ENCODE data around the gene ENTPD8.

Gene ENTPD8, protein sequence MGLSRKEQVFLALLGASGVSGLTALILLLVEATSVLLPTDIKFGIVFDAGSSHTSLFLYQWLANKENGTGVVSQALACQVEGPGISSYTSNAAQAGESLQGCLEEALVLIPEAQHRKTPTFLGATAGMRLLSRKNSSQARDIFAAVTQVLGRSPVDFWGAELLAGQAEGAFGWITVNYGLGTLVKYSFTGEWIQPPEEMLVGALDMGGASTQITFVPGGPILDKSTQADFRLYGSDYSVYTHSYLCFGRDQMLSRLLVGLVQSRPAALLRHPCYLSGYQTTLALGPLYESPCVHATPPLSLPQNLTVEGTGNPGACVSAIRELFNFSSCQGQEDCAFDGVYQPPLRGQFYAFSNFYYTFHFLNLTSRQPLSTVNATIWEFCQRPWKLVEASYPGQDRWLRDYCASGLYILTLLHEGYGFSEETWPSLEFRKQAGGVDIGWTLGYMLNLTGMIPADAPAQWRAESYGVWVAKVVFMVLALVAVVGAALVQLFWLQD

DNA sequence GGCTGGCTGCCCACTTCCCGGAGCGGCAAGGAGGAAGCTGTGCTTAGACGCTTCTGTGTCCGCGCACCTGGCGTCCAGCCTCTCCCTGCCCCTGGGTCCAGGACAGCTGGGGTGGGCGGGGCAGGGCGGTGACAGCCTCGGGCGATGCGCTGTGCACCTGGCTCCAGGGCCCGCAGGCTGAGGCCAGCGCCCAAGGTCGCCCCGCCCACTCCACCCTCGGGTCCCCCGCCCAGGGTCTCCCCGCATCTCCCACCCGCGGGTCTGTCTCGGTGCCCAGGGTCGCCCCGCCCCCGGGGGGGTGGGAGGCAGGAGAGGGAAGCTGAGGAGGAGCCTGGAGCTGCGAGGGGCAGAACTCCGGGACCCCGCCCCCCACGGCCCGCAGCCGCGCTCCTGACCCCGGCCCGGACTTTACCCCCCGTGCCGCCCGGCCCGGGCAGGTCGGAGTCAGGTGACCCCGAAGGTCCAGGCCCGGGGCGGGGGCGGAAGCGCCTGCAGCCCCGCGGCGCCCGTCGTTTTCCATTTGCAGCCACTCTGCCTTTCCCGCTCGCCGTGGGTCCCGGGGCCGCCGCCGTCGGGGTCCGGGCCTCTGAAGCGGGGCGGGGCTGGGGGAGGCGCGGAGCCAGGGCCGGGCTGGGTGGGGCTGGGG is at the start of gene ENTPD8:
Gene ENTPD8 (minus strand): TSS at position 69 of the 646 bp plus-strand sequence. CDS start 3,072 bp downstream, outside the sequence.
- no peak for FAIRE-seq

DNA sequence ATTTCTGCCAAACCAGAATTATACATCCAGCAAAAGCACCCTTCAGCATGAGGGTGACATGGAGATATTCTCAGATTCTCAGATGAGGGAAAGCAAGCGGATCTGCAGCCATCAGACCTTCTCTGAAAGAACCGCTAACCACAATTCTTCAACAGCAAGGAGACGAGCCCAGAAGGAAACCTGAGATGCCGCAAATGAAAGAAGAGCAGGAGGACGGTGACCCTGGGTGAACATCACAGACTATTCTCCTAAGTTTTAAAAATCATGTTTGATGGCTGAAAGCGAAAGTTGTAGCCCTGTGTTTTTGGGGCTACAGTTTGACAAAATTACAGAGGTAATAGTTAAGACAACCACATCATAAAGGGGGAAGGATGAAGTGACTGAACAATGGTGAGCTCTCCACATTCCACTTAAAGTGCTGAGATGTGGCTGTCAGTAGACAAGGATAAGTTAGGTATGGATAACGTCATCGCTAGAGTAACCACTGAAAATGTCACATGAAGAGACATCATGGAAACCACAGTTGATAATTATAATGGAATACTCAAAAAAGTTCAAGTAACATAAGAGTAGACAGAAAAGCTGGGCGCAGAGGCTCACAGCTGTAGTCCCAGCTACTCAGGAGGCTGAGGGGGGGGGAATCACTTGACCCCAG is 49.5 kb upstream of the ENTPD8 start:
- no peak for FAIRE-seq

DNA sequence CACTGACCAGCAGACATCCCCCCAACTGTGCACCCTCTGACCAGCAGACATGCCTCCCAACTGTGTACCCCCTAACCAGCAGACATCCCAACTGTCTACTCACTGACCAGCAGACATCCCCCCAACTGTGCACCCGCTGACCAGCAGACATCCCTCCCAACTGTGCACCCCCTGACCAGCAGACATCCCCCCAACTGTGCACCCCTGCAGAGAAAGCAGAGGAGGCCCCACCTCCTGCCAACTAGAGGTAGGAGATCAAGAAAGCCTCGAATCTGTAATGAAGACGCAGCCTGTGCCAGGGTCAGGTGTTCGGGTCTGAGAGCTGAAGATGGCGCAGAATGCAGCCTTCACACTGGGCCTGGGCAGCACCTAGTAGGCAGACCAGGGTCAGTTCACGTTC is 47.7 kb upstream of the ENTPD8 start:
- FAIRE-seq: no peak

DNA sequence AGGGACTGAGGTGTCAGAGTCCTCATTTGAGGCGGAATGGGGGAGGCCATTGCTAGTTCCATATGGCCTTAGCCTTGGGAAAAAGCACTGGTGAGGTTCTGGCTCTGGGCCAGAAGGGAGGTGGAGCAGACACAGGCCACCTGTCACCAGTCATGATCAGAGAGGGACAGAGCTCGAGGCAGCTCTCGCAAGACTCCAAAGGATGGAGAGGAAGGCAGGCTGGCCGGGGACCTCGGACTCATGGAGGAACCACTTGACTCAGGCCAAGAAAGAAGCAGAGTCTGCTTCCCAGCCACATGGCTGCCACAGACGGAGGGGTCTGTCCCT is 47.1 kb upstream of the ENTPD8 start:
- no peak for FAIRE-seq

DNA sequence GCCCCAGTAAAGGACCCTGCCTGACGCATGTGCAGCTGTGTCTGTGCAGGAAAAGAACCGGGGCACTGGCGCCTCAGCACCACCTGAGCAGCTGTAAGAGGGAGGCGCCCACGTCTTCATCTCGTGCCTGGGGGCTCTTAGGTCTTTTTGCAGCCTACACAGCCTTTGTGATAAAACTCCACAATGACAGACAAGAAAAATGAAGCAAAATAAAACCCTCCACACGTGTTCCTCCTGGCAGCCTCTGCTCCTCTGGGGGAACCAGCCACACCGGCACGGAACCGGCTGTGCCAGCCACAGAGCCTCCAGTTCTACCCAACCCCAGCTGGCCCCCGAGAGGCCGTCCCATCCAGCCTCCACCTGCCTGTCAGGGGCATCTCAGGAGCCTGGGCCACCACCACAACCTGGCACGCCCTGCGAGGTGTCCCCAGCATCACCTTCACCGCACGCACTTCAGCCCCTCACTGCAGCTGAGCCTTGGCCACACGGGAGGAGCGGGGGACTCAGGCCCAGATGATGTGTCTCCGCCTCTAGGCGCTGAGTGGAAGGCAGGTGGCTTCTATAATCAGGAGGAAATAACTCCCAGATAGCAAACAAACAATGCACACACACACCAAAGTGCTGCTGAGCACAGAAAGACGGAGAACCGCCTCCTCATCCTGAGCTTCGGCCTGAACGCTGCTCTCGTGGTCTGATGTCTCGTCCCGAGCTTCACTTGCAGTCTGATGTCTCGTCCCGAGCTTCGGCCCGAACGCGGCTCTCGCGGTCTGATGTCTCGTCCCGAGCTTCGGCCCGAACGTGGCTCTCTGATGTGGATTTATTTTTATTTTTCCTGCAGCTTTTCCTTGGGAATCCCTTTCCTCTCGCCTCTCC is 46.5 kb upstream of the ENTPD8 start:
- no peak for FAIRE-seq

DNA sequence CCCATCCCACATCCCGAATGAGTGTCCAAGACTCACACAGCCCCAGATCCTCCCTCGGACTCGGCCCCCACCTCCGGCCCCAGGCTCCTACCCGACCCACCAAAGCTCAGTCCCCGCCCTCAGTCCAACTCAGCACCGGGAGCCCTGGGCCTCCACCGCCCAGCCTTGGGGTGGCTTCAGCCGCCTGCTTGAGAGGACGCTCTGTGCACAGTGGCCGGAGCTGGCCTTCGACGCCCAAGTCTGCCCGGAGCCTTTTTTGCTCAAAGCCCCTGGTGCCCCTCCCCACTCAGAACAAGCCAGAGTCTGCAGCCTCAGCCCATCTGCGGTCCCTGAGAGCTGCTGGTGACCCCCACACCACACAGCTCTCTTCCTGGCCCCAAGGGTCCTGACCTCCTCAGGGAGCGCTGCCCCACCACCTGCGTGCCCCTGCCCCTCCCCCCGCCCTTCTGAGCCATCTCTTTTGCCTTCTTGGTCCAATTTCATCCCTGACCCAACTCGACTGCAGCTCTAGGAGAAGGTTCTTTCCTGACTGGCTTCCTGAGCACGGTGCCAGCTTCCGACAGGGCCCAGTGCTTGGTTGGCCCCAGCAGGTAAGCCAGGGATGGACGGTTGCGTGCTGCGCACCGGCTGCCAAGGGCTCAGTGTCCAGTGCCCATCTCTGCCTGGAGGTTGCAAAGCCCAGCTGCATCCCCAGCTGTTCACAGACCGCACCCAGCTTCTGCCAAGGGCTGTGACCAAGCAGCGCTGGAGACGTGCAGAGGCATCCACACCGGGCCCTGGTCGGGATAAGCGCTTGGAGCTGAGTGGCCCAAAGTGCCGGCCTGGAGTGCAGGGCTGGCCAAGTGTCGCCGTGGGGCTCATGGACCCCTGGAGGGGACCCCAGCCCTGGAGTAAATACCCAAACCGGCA is 45.6 kb upstream of the ENTPD8 start:
- FAIRE-seq: no peak

DNA sequence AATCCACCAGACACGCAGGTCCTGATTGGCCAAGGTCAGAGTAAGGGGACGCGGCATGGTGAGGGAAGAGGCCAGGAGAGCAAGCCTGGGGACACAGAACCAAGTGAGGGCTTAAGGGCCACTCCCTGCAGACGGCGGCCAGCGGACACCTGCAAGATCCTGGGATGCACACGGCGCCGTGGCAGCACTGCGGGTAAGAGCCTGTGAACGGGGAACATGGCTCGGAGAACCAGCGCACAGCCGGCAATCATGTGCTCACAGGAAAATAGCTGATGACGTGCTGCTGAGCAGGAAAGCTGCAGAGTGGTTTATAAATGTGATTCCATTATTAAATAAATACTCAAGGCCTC is 45.0 kb upstream of the ENTPD8 start:
- no peak for FAIRE-seq

DNA sequence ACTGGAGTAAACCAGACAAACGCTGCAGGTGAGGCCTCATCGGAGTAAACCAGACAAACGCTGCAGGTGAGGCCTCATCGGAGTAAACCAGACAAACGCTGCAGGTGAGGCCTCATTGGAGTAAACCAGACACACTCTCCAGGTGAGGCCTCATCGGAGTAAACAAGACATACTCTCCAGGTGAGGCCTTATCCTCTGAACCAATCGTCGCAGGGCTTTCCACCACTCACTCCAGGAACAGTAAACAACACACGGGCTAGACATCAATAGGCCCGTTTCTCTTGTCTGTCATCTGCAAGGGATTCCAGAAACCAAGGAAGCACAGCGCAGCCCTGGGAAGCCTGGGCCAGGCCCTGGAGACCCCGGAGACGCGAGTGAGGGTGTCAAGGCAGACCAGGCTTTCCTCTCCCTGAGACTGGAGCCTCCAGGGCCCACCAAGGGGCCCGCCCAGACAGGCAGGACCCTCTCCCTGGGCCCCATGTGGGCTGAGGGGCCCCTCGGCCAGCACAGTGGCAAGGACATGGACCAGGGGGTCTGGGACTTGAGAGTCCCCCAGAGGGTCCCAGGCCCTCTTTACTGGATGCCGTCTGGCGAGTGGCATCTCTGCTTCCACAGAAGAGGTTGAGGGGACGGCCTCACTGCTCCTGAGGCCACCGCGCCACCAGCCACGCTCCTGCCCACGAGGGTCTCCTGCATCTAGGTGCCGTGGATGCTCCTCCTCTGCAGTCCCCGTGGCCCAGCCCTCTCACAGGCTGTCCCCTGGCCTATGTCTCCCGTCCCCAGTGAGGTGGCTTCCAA is 44.4 kb upstream of the ENTPD8 start:
- FAIRE-seq: no peak

DNA sequence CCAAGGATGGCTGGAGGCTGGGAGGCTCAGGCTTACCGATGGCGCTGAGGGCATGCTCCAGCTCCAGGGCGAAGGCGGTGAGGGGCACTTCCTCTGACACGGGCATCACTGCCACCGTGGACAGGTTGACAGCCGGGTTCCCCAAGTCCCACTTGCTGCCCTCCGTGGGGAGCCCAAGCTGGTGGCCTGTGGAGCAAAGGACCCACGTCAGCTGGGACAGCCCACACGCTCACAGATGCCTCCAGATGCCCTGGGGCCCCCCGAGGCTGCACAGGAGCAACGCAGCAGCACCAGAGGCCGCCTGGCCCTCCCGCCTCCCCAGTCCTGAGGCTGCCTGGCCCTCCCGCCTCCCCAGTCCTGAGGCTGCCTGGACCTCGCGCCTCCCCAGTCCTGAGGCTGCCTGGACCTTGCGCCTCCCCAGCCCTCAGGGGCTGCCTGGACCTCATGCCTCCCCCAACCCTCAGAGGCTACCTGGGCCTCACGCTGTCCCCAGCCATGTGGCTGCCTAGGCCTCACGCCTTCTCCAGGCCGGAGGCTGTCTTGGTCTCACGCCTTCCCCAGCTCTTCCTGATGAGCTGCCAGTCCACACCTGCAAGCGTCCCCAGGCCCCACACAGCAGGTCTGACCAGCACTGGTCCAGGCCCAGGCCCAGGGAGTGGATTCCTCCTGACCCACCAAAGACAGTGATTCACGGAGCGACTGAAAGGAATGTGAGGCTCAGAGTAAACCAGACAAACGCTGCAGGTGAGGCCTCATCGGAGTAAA is 43.6 kb upstream of the ENTPD8 start:
- FAIRE-seq: no peak

DNA sequence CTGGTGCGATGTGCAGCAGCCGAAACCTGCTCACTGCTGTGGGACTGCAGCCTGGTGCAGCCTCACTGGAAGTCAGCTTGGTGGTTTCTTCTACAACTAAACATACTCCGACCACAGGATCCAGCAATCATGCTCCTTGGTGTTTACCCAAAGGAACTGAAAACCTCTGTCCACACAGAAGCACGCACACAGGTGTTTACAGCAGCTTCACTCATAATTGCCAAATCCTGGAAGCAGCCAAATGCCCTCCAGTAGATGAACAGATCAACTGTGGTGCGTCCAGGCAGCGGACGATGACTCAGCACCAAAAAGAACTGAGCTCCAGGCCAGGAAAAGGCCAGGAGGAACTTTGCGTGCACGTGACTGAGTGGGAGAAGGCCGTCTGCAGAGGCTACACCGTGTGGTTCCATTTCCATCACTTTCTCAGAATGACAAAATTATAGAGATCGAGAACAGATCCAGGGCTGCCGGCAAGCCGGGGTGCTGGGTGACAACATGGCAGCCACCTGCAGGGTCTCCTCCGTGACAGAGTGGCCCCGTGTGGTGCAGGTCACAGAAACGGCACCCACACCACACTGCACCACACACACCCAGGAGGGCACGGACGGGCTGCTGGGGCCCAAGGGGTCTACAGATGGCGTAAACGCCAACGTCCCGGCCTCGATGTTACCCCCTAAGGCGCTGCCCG is 41.1 kb upstream of the ENTPD8 start:
- FAIRE-seq: no peak

DNA sequence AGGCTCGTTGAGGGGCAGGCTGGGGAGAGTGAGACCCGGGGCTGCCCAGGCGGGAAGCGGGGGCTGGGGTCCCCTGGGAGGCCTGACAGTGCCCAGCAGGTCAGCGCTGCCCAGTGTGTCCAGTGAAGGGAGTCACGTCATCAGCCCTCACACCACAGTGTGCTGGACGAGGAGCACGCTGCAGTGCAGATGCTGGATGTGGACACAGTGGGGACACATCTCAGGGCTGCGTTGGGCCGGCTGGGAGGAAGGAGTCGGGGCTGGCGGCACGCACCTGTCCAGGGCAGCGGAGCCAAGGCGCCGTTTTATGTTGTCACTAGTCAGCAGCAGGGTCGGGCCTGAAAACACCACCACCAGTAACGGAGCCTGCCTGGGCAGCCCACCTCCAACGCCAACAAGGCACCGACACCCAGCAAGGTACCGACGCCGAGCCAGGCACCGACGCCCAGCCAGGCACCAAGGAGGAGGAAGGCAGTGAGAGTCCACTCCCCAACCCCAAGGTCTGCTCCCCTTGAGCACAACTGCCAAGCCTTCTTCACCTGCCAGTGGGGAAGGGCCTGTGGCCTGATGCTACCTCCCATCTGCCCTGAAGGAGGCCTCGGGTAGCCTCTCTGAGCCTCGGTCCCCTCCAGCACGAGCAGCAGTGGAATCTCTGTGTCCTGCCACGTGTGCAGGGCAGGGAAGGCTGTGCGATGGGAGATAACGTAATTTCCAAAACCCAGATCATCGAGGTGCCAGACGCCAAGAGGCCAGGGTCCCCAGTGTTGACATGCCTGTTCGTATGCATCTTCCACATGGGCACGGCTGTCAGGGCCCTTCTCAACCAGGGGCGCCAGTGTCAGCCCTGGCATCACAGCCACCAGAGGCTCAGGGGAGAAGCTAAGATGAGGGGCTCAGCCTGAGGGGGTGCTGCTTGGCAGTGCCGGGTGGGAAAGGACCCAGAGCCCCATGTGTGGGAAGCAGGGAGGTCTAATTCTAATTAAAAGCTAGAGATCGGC is 39.8 kb upstream of the ENTPD8 start:
- FAIRE-seq: no peak

DNA sequence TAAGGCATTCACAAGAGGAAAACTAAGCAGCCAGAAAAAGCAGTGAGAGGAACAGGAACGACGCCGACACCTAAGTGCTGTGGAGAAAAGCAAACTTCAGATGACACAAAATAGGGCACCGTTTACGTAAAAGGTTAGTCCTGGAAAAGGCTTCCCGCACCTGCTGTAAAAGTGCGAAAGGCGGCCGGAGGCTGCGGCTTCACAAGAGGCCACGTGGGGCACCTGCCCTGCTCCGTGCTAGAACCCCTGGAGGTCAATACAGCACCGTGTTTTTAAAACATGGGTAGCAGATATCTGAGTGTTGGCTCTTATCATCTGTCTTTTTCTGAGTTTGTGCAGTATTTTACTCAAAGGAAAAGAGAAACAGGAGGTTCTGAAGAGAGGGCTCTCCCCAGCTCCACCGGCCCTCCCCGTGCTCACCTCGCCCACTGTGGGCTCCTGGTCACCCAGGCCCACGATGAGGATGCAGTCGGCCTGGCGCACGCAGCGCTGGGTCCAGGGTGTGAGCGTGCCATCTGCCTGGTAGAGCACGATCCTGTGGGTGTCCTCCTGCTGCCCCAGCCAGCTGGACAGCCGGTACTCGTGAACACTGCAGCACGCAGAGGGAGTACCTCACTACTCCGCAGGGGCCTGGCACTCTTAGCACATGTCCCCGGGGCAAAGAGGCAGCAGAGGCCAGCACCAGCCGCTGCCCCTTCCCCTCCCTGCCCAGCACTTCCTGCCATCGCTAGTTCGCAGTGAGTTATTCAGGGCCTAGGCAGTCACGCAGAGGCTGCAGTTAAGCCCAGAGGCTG is 38.9 kb upstream of the ENTPD8 start:
- FAIRE-seq: no peak

DNA sequence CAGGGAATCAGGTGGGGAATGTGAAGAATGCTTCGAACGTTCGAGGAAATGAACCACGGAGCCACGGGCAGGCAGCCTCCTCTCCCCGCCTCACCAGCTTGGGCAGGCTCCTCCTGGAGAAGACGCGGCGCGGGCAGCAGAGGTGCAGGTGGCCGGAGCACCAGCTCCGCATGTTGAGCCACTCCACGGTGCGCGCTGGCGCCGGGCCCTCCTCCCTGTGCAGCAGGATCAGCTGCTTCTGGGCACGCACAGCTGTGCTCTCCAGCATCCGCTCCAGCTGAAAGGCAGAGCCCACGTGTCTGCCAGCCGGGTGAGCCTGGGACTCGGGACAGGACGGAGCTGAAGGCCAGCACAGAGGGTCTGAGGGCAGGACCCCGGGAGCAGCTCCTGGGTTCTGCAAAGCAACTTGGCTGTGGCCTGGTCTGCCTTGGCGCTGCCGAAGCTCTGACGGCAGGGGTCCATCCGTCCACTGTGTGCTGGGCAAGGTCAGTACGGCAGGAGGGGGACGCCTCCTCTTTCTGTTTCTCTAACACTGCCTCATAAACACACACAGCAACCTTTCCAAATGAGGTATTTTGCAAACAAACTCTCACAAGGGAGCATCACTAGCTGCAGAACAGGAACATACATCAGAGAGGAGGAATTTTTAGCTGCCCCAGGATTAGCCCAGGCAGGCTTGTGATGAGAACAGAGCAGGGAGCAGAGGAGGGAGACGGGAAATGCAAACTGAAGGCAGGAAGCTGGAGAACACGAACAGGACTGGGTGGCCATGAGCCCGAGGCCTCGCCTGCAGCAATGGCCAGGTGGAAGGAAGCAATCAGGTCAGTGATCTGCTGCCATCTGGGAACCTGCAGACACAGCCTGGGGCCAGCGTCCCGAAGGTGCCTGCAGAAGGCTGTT is 38.1 kb upstream of the ENTPD8 start:
- no peak for FAIRE-seq

DNA sequence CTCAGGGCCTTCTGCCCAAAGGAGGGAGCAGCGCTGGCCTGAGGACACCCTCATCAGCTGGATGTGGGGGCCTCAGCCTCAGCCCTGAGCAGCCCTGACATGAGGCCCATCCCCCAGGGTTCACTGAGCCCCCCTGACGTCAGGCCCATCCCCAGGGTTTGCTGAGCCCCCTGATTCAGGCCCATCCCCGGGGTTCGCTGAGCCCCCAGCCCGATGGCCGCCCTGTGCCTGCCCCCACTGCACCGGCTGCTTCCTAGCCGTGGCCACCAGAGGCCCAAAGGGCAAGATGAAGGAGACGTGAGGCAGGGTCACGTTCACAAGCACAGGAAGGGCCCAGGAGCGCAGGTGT is 37.4 kb upstream of the ENTPD8 start:
- no peak for FAIRE-seq

DNA sequence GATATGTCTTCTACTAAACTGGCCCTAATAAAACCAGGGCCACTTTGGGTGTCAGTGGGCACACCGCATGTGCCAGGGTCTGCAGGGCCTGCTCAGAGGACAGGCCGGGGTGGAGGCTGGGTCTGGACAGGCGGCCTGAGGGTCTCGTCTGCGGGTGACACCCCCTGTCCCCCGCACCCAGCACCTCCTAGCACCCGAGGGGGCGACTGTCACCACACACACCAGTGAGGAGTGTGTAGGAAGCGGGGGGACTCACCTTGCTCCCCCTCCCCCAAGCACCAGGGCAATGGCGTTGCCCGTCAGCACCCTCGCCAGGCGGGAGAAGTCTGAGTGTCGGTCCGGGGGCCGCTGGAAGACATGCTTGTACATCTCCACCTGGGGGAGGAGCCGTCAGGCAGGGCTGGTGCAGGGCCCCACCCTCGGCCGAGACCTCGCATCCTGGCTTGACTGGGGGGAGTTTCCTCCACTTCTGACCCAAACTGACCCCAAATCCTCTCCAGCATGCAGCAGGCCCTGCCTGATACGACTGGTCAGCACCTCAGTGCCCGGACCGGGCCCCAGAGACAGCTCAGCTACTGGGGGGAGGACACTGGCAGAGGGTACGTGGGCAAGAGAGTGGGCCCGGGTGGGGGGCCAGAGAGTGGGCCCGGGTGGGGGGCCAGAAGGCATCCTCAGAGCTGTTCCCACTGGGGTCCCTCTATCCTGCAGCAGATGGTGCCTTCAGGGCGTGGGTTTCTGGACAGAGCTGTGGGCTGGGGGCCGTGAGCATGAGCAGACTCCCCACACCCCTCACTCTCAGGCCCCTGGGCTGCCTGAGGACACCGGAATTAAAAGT is 36.8 kb upstream of the ENTPD8 start:
- FAIRE-seq: no peak

DNA sequence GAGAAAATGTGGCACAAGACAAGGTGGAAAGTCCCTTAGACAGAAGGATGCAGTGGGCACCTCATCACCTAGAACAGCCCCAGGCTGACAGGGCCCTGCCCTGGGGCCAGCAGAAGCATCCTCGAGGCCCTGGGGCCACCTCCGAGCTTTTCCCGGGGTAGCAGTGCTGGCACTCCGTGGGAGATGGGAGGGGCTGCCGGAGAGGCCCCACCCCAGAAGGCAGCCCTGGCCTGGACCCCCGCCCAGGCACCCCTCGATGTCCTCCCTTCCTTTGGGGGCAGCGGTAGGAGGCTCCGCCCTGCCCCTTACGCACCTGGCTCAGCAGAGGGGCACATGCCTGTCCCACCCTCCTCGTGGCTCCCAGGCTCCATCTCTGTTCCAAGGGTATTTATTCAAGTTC is 35.7 kb upstream of the ENTPD8 start:
- no peak for FAIRE-seq

Measured in A204.1 (cell line).